H1 (cell line): ENCODE measurements around the gene CNNM3. TPM values are rescaled to one million over a fixed set of nuclear protein-coding genes. Genes with fewer than 3 reads are reported as not detected.

Experiments
- CTCF ChIA-PET: fragments of 300-600 bp; sonication (Branson Sonifier 250); formaldehyde crosslinking; loops from one replicate; lab custom pipeline; 2021; ENCODE audit not compliant: partially characterized antibody; lab: Charles Lee
- POLR2A ChIA-PET: fragments of 300-600 bp; sonication (Branson Sonifier 250); formaldehyde crosslinking; loops from one replicate; lab custom pipeline; 2021; ENCODE audit warnings: inconsistent platforms; ENCODE audit not compliant: partially characterized antibody; lab: Charles Lee
- DNase-seq, 2 experiments: peaks; one replicate each; pipeline versions ENCODE4 v3.0.0 to v3.0.0-alpha.2; 2010 to 2022; ENCODE audit warnings: low spot score in 2 of 2, low read depth in 1 of 2, mixed read lengths in 1 of 2
- FAIRE-seq: peaks from 2 replicates; lab custom pipeline; 2011; peaks lifted over from hg19 to GRCh38; lab: Jason Lieb, UNC
- H2AFZ ChIP-seq: 2 replicates; pipeline ENCODE4 v1.8.1; 2012; ENCODE audit warnings: low read length, inconsistent platforms
- H2AK5ac ChIP-seq: 2 replicates; pipeline ENCODE4 v1.6.1; 2013; ENCODE audit warnings: low read depth, low read length
- H2BK120ac ChIP-seq: replicated peaks from 2 replicates; pipeline ENCODE3; 2013; ENCODE audit warnings: low read depth, low read length, inconsistent platforms
- H2BK12ac ChIP-seq: 2 replicates; pipeline ENCODE4 v1.6.1; 2013; ENCODE audit warnings: low read depth, low read length
- H2BK15ac ChIP-seq: 2 replicates; pipeline ENCODE4 v1.6.1; 2013; ENCODE audit warnings: low read length
- H2BK20ac ChIP-seq: 2 replicates; pipeline ENCODE4 v1.6.1; 2013; ENCODE audit warnings: low read length
- H2BK5ac ChIP-seq: 2 replicates; pipeline ENCODE4 v1.6.1; 2013; ENCODE audit warnings: low read depth, low read length
- H3K14ac ChIP-seq: 2 replicates; pipeline ENCODE4 v1.6.1; 2013; ENCODE audit warnings: inconsistent platforms; ENCODE audit not compliant: insufficient read length
- H3K18ac ChIP-seq: 2 replicates; pipeline ENCODE4 v1.6.1; 2013; ENCODE audit warnings: low read length; ENCODE audit errors: extremely low read depth
- H3K23ac ChIP-seq: 2 replicates; pipeline ENCODE4 v1.6.1; 2013; ENCODE audit warnings: inconsistent platforms; ENCODE audit not compliant: insufficient read length
- H3K23me2 ChIP-seq: 2 replicates; pipeline ENCODE4 v1.6.1; 2013; ENCODE audit warnings: low read depth, low read length
- H3K27ac ChIP-seq: 2 replicates; pipeline ENCODE4 v1.6.1; 2011; ENCODE audit warnings: low read depth, low read length, inconsistent platforms
- H3K27me3 ChIP-seq, 4 experiments: replicated peaks in 1 of 4; 1 replicate in 1 of 4; 2 replicates in 3 of 4; pipeline versions ENCODE4 v1.6.1 to v1.8.1; 2011 to 2013; ENCODE audit warnings: low read length in 3 of 4, mild to moderate bottlenecking in 3 of 4, inconsistent platforms in 2 of 4, mixed read lengths in 2 of 4, moderate library complexity in 1 of 4; ENCODE audit not compliant: control insufficient read depth in 3 of 4, insufficient read depth in 3 of 4; ENCODE audit errors: extremely low read depth in 1 of 4
- H3K36me3 ChIP-seq, 4 experiments: 2 replicates each; pipeline versions ENCODE4 v1.6.1 to v1.8.1; 2011 to 2013; ENCODE audit warnings: mild to moderate bottlenecking in 4 of 4, low read length in 3 of 4, moderate library complexity in 2 of 4, control low read depth in 1 of 4, inconsistent platforms in 1 of 4; ENCODE audit not compliant: insufficient read depth in 4 of 4, control insufficient read depth in 2 of 4
- H3K4ac ChIP-seq: replicated peaks from 2 replicates; pipeline ENCODE3; 2013; ENCODE audit warnings: low read length, low read depth, mixed read lengths, inconsistent platforms; ENCODE audit not compliant: insufficient read length
- H3K4me1 ChIP-seq, 4 experiments: replicated peaks in 1 of 4; 1 replicate in 1 of 4; 2 replicates in 3 of 4; pipeline versions ENCODE4 v1.6.1 to v1.8.1; 2011 to 2013; ENCODE audit warnings: low read length in 3 of 4, inconsistent platforms in 2 of 4, mixed read lengths in 1 of 4; ENCODE audit not compliant: insufficient read depth in 4 of 4, control insufficient read depth in 3 of 4
- H3K4me2 ChIP-seq, 2 experiments: 2 replicates each; pipeline versions ENCODE4 v1.6.1 to v1.8.1; 2011 to 2013; ENCODE audit warnings: low read depth in 2 of 2, low read length in 2 of 2, control low read depth in 1 of 2, inconsistent platforms in 1 of 2, mild to moderate bottlenecking in 1 of 2; ENCODE audit not compliant: insufficient read depth in 1 of 2
- H3K4me3 ChIP-seq, 4 experiments: fragments of 200-600, 300-600 bp in 1 of 4; sonication (generic), shearing (Covaris generic), sonication (Bioruptor Twin) in 1 of 4; 2 replicates each; pipeline versions ENCODE4 v1.5.1 to v1.8.1; 2011 to 2016; ENCODE audit warnings: low read length in 4 of 4, low read depth in 3 of 4, control low read depth in 2 of 4, inconsistent platforms in 2 of 4, mild to moderate bottlenecking in 2 of 4, mixed read lengths in 1 of 4, moderate library complexity in 1 of 4; ENCODE audit not compliant: insufficient read depth in 2 of 4; ENCODE audit errors: extremely low read depth in 1 of 4
- H3K56ac ChIP-seq: replicated peaks from 2 replicates; pipeline ENCODE3; 2013; ENCODE audit warnings: low read depth, mild to moderate bottlenecking, mixed read lengths, low read length, inconsistent platforms; ENCODE audit not compliant: insufficient read length
- H3K79me1 ChIP-seq: 2 replicates; pipeline ENCODE4 v1.6.1; 2013; ENCODE audit warnings: low read depth, low read length, control low read depth
- H3K79me2 ChIP-seq, 2 experiments: 2 replicates each; pipeline versions ENCODE4 v1.6.1 to v1.8.1; 2012 to 2013; ENCODE audit warnings: low read length in 2 of 2, mild to moderate bottlenecking in 2 of 2, inconsistent platforms in 1 of 2; ENCODE audit not compliant: insufficient read depth in 2 of 2, control insufficient read depth in 1 of 2
- H3K9ac ChIP-seq, 4 experiments: replicated peaks in 1 of 4; 1 replicate in 1 of 4; 2 replicates in 3 of 4; pipeline versions ENCODE4 v1.6.1 to v1.8.1; 2011 to 2013; ENCODE audit warnings: low read depth in 3 of 4, low read length in 3 of 4, control low read depth in 2 of 4, mild to moderate bottlenecking in 2 of 4, moderate library complexity in 2 of 4, inconsistent platforms in 1 of 4; ENCODE audit errors: extremely low read depth in 1 of 4
- H3K9me3 ChIP-seq, 2 experiments: 2 replicates each; pipeline versions ENCODE4 v1.6.1 to v1.8.1; 2012 to 2013; ENCODE audit warnings: mild to moderate bottlenecking in 2 of 2, moderate library complexity in 2 of 2, control low read depth in 1 of 2, inconsistent platforms in 1 of 2, low read depth in 1 of 2, low read length in 1 of 2, mixed read lengths in 1 of 2; ENCODE audit not compliant: insufficient read depth in 2 of 2
- H4K20me1 ChIP-seq, 2 experiments: replicated peaks in 1 of 2; 2 replicates each; pipeline versions ENCODE3 to v1.8.1; 2011 to 2013; ENCODE audit warnings: inconsistent platforms in 2 of 2, low read length in 2 of 2, mild to moderate bottlenecking in 1 of 2; ENCODE audit not compliant: insufficient read depth in 2 of 2, control insufficient read depth in 1 of 2
- H4K5ac ChIP-seq: 2 replicates; pipeline ENCODE4 v1.6.1; 2013; ENCODE audit warnings: low read length, low read depth, mixed read lengths, inconsistent platforms; ENCODE audit not compliant: insufficient read length
- H4K8ac ChIP-seq: 2 replicates; pipeline ENCODE4 v1.8.0; 2013; ENCODE audit warnings: mild to moderate bottlenecking, moderate library complexity, low read length, inconsistent platforms; ENCODE audit not compliant: insufficient read depth; ENCODE audit errors: extremely low read depth
- H4K91ac ChIP-seq: replicated peaks from 2 replicates; pipeline ENCODE3; 2013; ENCODE audit warnings: low read length, mixed read lengths, inconsistent platforms; ENCODE audit not compliant: insufficient read length
- ASH2L ChIP-seq: fragments of 200-600, 300-600 bp; sonication (generic); IDR thresholded peaks from one replicate; pipeline ENCODE4 v1.7.1; 2017; ENCODE audit warnings: low read length
- BCL11A ChIP-seq, 2 experiments: IDR thresholded peaks; one replicate each; pipeline ENCODE4 v1.6.1; 2011; ENCODE audit warnings: low read depth in 2 of 2, low read length in 2 of 2, mild to moderate bottlenecking in 2 of 2
- CBX8 ChIP-seq: fragments of 300-800, 300-1000 bp; sonication (generic); IDR thresholded peaks from 2 replicates; pipeline ENCODE4 v1.7.1; 2016; ENCODE audit warnings: low read depth, low read length, borderline replicate concordance
- CHD1 ChIP-seq: IDR thresholded peaks from 2 replicates; pipeline ENCODE4 v1.6.1; 2012; ENCODE audit warnings: low read depth, low read length, improper control_type of control experiment
- HDAC6 ChIP-seq: IDR thresholded peaks from one replicate; pipeline ENCODE4 v1.7.1; 2012; ENCODE audit warnings: low read depth, mild to moderate bottlenecking, inconsistent platforms, low read length, moderate library complexity
- MAX ChIP-seq: IDR thresholded peaks from 2 replicates; pipeline ENCODE4 v1.6.1; 2012; ENCODE audit warnings: inconsistent platforms
- PHF8 ChIP-seq: fragments of 200-600 bp; sonication (generic); conservative IDR thresholded peaks from 2 replicates; pipeline ENCODE4 v1.7.1; 2012; ENCODE audit warnings: low read depth, mild to moderate bottlenecking, inconsistent platforms, low read length, moderate library complexity
- TAF1 ChIP-seq: IDR thresholded peaks from 2 replicates; pipeline ENCODE4 v1.6.1; 2011; ENCODE audit warnings: mild to moderate bottlenecking, low read depth, low read length
- TBP ChIP-seq: IDR thresholded peaks from 2 replicates; pipeline ENCODE4 v1.6.1; 2011; ENCODE audit warnings: low read depth, low read length, improper control_type of control experiment
- WGBS, 2 experiments: shearing (Covaris generic) in 1 of 2; methylation state at CpG; one replicate each; pipeline versions ENCODE4 v1.1.6 to v1.1.7; 2013 to 2015; ENCODE audit warnings: low lambda C conversion rate in 2 of 2, mixed read lengths in 2 of 2, inconsistent platforms in 1 of 2, low coverage in 1 of 2, missing lambda C conversion rate in 1 of 2; ENCODE audit not compliant: insufficient replicate concordance in 2 of 2, insufficient coverage in 1 of 2, insufficient read length in 1 of 2; ENCODE audit errors: extremely low coverage in 1 of 2, missing lambda C conversion rate in 1 of 2; 5-methylcytosine and 5-hydroxymethylcytosine counted together
- polyA plus RNA-seq, 7 experiments: library from polyadenylated mRNA; depleted of rRNA in 3 of 7; stranded (reverse) in 5 of 7; unstranded in 2 of 7; fragments of >200 nt in 5 of 7; fragments of 200-250 nt in 2 of 7; gene quantifications; 1 replicate in 5 of 7; 2 replicates in 1 of 7; 4 replicates in 1 of 7; pipeline versions ENCODE4 v1.2.1 to v1.2.3, GENCODE V29; 2011 to 2013; ENCODE audit warnings: missing spikeins in 2 of 7, mixed read lengths in 2 of 7
- total RNA-seq: library from RNA; stranded (reverse); fragmentation: NEBNext Ultra II Directional; extraction: Animal tissue kit (Norgen Biotek cat#: 25700); gene quantifications from 2 replicates; pipeline ENCODE4 v1.2.1, GENCODE V29; 2021

Gene CNNM3
- total and polyA plus RNA-seq, 2 of the 8 experiments (the other 6 are each of a cell fraction or from before 2014, with no cell fraction given) = 29.1 to 29.2 TPM

- TF ChIP-seq TBP = no peak
- TF ChIP-seq TAF1 = no peak
- no peak for TF ChIP-seq PHF8
- TF ChIP-seq CHD1 = no peak
- TF ChIP-seq HDAC6 = no peak
- TF ChIP-seq CBX8 = no peak
- no peak for TF ChIP-seq BCL11A (IDR thresholded peaks at IDR 0.05; ENCODE audit: low read depth in 2 of 2, low read length in 2 of 2)
- TF ChIP-seq MAX = no peak
- TF ChIP-seq ASH2L = no peak
- DNase-seq (no peak), FAIRE-seq (no peak)
- Histone ChIP-seq H3K4me2 (no peak overlapping the region), H3K27ac (no peak overlapping the region), H4K20me1 (peaks cover 0 to 3% of the 10 kb centered on the region in 2 experiments), H2BK120ac (no peak overlapping the region), H3K9ac (no peak overlapping the region), H3K23me2 (no peaks in the 10 kb centered on the region), H3K4ac (no peak overlapping the region), H3K4me3 (no peak overlapping the region), H3K79me2 (no peaks in the 10 kb centered on the region), H2BK5ac (no peak overlapping the region), H3K14ac (no peak overlapping the region), H2BK15ac (no peak overlapping the region), H3K27me3 (no peaks in the 10 kb centered on the region; a peak in 1 of 7 replicates), H3K23ac (no peak overlapping the region), H2AFZ (no peak overlapping the region), H3K9me3 (no peaks in the 10 kb centered on the region), H4K91ac (no peak overlapping the region), H2BK20ac (no peak overlapping the region), H3K56ac (no peak overlapping the region), H4K5ac (no peak overlapping the region), H3K18ac (no peak overlapping the region), H3K79me1 (0 out of 2 replicates have a peak, but pooled peaks cover 2% of the 10 kb centered on the region), H2BK12ac (no peak overlapping the region), H3K36me3 (no peaks in the 10 kb centered on the region), H4K8ac (no peak overlapping the region), H2AK5ac (no peak overlapping the region), H3K4me1 (no peaks in the 10 kb centered on the region)
- ChIA-PET CTCF (interaction anchor here (0.6 to 2.3 kb wide), 3 partner anchors 13 to 1707 kb away, joined by 3 to 14 read pairs (median 3); no protein-coding TSS in a partner anchor), POLR2A (interaction anchor here (0.6 kb wide), 1 partner anchor 145 kb away, joined by 3 read pairs; no protein-coding TSS in a partner anchor)
- 94% methylated on average over 3 of the region's 3 CpGs; no CpG with 5 or more reads in 1 of the 2 experiments for WGBS, 2 experiments
These were observed 28.7 kb upstream of the CNNM3 start for GRCh38 chr2:96787411-96787810.
